Stimulated activated CD4-positive, alpha-beta T cell treated with anti-CD3 and anti-CD28 coated beads, Interleukin-4, amount 100 ng/mL, for 24 hours (primary cell): Measurements from ENCODE around the gene LTBP1.

ENCODE experiments used
- DNase-seq: peaks from one replicate; pipeline ENCODE4 v3.0.0-alpha.2; 2020

Gene LTBP1

GRCh38 chr2:33122726-33123125 is 176.0 kb downstream of the LTBP1 start:
- DNase-seq: no peak

- DNase-seq: no peak
Measured at GRCh38 chr2:33123216-33123615, 176.5 kb downstream of the LTBP1 start.

GRCh38 chr2:33126552-33126951 is 179.8 kb downstream of the LTBP1 start:
- DNase-seq: no peak

- DNase-seq: no peak
Measured at GRCh38 chr2:33126958-33127357, 180.2 kb downstream of the LTBP1 start.

GRCh38 chr2:33129263-33130053 is 182.7 kb downstream of the LTBP1 start:
- DNase-seq: no peak

GRCh38 chr2:33130054-33130447 is 183.3 kb downstream of the LTBP1 start:
- DNase-seq: no peak

GRCh38 chr2:33130544-33130943 is 183.8 kb downstream of the LTBP1 start:
- no peak for DNase-seq

- DNase-seq: no peak
Measured at GRCh38 chr2:33131111-33131510, 184.4 kb downstream of the LTBP1 start.

GRCh38 chr2:33131749-33132148 is 185.0 kb downstream of the LTBP1 start:
- DNase-seq: no peak

GRCh38 chr2:33133454-33133952 is 186.8 kb downstream of the LTBP1 start:
- DNase-seq: no peak

GRCh38 chr2:33134086-33134771 is 187.5 kb downstream of the LTBP1 start:
- DNase-seq: no peak

- no peak for DNase-seq
Measured at GRCh38 chr2:33134791-33135560, 188.2 kb downstream of the LTBP1 start.

GRCh38 chr2:33135645-33136044 is 188.9 kb downstream of the LTBP1 start:
- no peak for DNase-seq

GRCh38 chr2:33136056-33136455 is 189.3 kb downstream of the LTBP1 start:
- DNase-seq: no peak

- DNase-seq: no peak
Measured at GRCh38 chr2:33136566-33136965, 189.8 kb downstream of the LTBP1 start.

GRCh38 chr2:33137331-33137730 is 190.6 kb downstream of the LTBP1 start:
- DNase-seq: no peak

GRCh38 chr2:33139949-33140348 is 193.2 kb downstream of the LTBP1 start:
- no peak for DNase-seq

GRCh38 chr2:33141476-33141875 is 194.7 kb downstream of the LTBP1 start:
- no peak for DNase-seq

GRCh38 chr2:33142810-33143209 is 196.1 kb downstream of the LTBP1 start:
- DNase-seq: no peak

- DNase-seq: no peak
Measured at GRCh38 chr2:33144243-33144642, 197.5 kb downstream of the LTBP1 start.

GRCh38 chr2:33145459-33145858 is 198.7 kb downstream of the LTBP1 start:
- no peak for DNase-seq

GRCh38 chr2:33146102-33146501 is 199.3 kb downstream of the LTBP1 start:
- no peak for DNase-seq

- no peak for DNase-seq
Measured at GRCh38 chr2:33153008-33153407, 206.3 kb downstream of the LTBP1 start.
